IPS DF 6.9 (cell line): ENCODE measurements around the gene CAMK1D.

Experiments used
- DNase-seq: peaks from one replicate; pipeline ENCODE4 v3.0.0-alpha.2; 2013; ENCODE audit warnings: low read depth, low spot score
- H3K27ac ChIP-seq: one replicate; pipeline ENCODE4 v1.5.1; 2013; ENCODE audit warnings: low read length, control low read depth
- H3K27me3 ChIP-seq: 2 replicates; pipeline ENCODE4 v1.6.1; 2013; ENCODE audit warnings: mild to moderate bottlenecking, low read length; ENCODE audit not compliant: control insufficient read depth, insufficient read depth
- H3K36me3 ChIP-seq: 2 replicates; pipeline ENCODE4 v1.6.1; 2013; ENCODE audit warnings: low read length; ENCODE audit not compliant: control insufficient read depth, insufficient read depth
- H3K4me1 ChIP-seq: 2 replicates; pipeline ENCODE4 v1.6.1; 2013; ENCODE audit warnings: low read length; ENCODE audit not compliant: control insufficient read depth, insufficient read depth
- H3K4me3 ChIP-seq: 2 replicates; pipeline ENCODE4 v1.5.1; 2013; ENCODE audit warnings: mild to moderate bottlenecking, low read length
- H3K9me3 ChIP-seq: 2 replicates; pipeline ENCODE4 v1.6.1; 2013; ENCODE audit warnings: low read length, inconsistent platforms; ENCODE audit not compliant: control insufficient read depth, insufficient read depth
- WGBS: extraction: QIAGEN DNeasy Blood & Tissue Kit; methylation state at CpG from one replicate; pipeline ENCODE4 v1.1.7; 2013; ENCODE audit warnings: mixed read lengths, missing lambda C conversion rate; ENCODE audit not compliant: insufficient read length, insufficient coverage; 5-methylcytosine and 5-hydroxymethylcytosine counted together

The CAMK1D gene

GRCh38 chr10:12340371-12340770 lies 9.0 kb upstream of the CAMK1D start:
- DNase-seq: no peak
- WGBS: no CpG with 5 or more reads among the region's 7 CpGs
- H3K36me3 ChIP-seq: no peaks in the 10 kb centered on the region
- H3K27me3 ChIP-seq: no peaks in the 10 kb centered on the region
- no peaks in the 10 kb centered on the region for H3K4me1 ChIP-seq
- H3K9me3 ChIP-seq: no peaks in the 10 kb centered on the region
- H3K4me3 ChIP-seq: no peak overlapping the region
- no peak overlapping the region for H3K27ac ChIP-seq

- no peaks in the 10 kb centered on the region for H3K36me3 ChIP-seq
- DNase-seq: no peak
- H3K27me3 ChIP-seq: no peaks in the 10 kb centered on the region
- H3K27ac ChIP-seq: no peak overlapping the region
- no peaks in the 10 kb centered on the region for H3K9me3 ChIP-seq
- no CpG with 5 or more reads among the region's 6 CpGs for WGBS
- no peak overlapping the region for H3K4me3 ChIP-seq
- H3K4me1 ChIP-seq: no peaks in the 10 kb centered on the region
These were observed 8.4 kb upstream of the CAMK1D start for GRCh38 chr10:12340937-12341336.

- H3K27ac ChIP-seq: no peak overlapping the region
- no peaks in the 10 kb centered on the region for H3K9me3 ChIP-seq
- H3K27me3 ChIP-seq: no peaks in the 10 kb centered on the region
- H3K4me1 ChIP-seq: no peaks in the 10 kb centered on the region
- no peaks in the 10 kb centered on the region for H3K36me3 ChIP-seq
- no peak for DNase-seq
- WGBS: no CpG with 5 or more reads among the region's 6 CpGs
- H3K4me3 ChIP-seq: no peak overlapping the region
These were observed 7.8 kb upstream of the CAMK1D start for GRCh38 chr10:12341526-12341925.

GRCh38 chr10:12344375-12345110 lies 4.8 kb upstream of the CAMK1D start:
- DNase-seq: no peak
- no CpG with 5 or more reads among the region's 3 CpGs for WGBS
- no peaks in the 10 kb centered on the region for H3K36me3 ChIP-seq
- no peaks in the 10 kb centered on the region for H3K9me3 ChIP-seq
- H3K4me1 ChIP-seq: no peaks in the 10 kb centered on the region
- peaks cover 7% of the 10 kb centered on the region for H3K27me3 ChIP-seq
- H3K4me3 ChIP-seq: no peak overlapping the region
- H3K27ac ChIP-seq: no peak overlapping the region

GRCh38 chr10:12346707-12347106 lies 2.6 kb upstream of the CAMK1D start:
- DNase-seq: no peak
- H3K9me3 ChIP-seq: no peaks in the 10 kb centered on the region
- no CpG with 5 or more reads among the region's 10 CpGs for WGBS

GRCh38 chr10:12348294-12348869 lies 965 bp upstream of the CAMK1D start:
- Histone ChIP-seq H3K4me1 (no peaks in the 10 kb centered on the region; the same call in 1 of the 2 replicates), H3K27me3 (peaks cover 17% of the 10 kb centered on the region), H3K4me3 (peak overlapping the region; percentile 53; the same call in 1 of the 2 replicates), H3K36me3 (no peaks in the 10 kb centered on the region), H3K27ac (no peak overlapping the region), H3K9me3 (no peaks in the 10 kb centered on the region)
- WGBS: no CpG with 5 or more reads among the region's 24 CpGs
- DNase-seq: no peak

More at GRCh38 chr10:12346707-12347106, 2.6 kb upstream of the CAMK1D start:
- Histone ChIP-seq H3K4me1 (no peaks in the 10 kb centered on the region; the same call in 1 of the 2 replicates), H3K27me3 (peaks cover 17% of the 10 kb centered on the region), H3K36me3 (no peaks in the 10 kb centered on the region), H3K4me3 (no peak overlapping the region), H3K27ac (no peak overlapping the region)

- peaks cover 17% of the 10 kb centered on the region for H3K27me3 ChIP-seq
- H3K9me3 ChIP-seq: no peaks in the 10 kb centered on the region
- H3K36me3 ChIP-seq: no peaks in the 10 kb centered on the region
- H3K4me3 ChIP-seq: peak overlapping the region; percentile 53
- DNase-seq: no peak
- no CpG with 5 or more reads among the region's 73 CpGs for WGBS
- H3K27ac ChIP-seq: no peak overlapping the region
- no peaks in the 10 kb centered on the region; the same call in 1 of the 2 replicates for H3K4me1 ChIP-seq
These were observed 351 bp downstream of the CAMK1D start for GRCh38 chr10:12349629-12350166.

- H3K27me3 ChIP-seq: peaks cover 17% of the 10 kb centered on the region
- no peak overlapping the region for H3K27ac ChIP-seq
- H3K36me3 ChIP-seq: no peaks in the 10 kb centered on the region
- peak overlapping the region; percentile 53; the same call in 1 of the 2 replicates for H3K4me3 ChIP-seq
- DNase-seq: no peak
- no peaks in the 10 kb centered on the region for H3K9me3 ChIP-seq
- H3K4me1 ChIP-seq: no peaks in the 10 kb centered on the region; the same call in 1 of the 2 replicates
- no CpG with 5 or more reads among the region's 47 CpGs for WGBS
These were observed 973 bp downstream of the CAMK1D start for GRCh38 chr10:12350167-12350872.

- no peak for DNase-seq
- Histone ChIP-seq H3K9me3 (no peaks in the 10 kb centered on the region), H3K4me3 (peak overlapping the region; percentile 53; the same call in 1 of the 2 replicates), H3K27me3 (peaks cover 17% of the 10 kb centered on the region), H3K27ac (no peak overlapping the region), H3K36me3 (no peaks in the 10 kb centered on the region), H3K4me1 (no peaks in the 10 kb centered on the region; the same call in 1 of the 2 replicates)
- no CpG with 5 or more reads among the region's 9 CpGs for WGBS
These were observed 1.6 kb downstream of the CAMK1D start for GRCh38 chr10:12350925-12351324.

GRCh38 chr10:12351447-12351846 lies 2.1 kb downstream of the CAMK1D start:
- Histone ChIP-seq H3K27ac (no peak overlapping the region), H3K4me3 (no peak overlapping the region), H3K27me3 (peaks cover 17% of the 10 kb centered on the region), H3K4me1 (no peaks in the 10 kb centered on the region; the same call in 1 of the 2 replicates), H3K36me3 (no peaks in the 10 kb centered on the region), H3K9me3 (no peaks in the 10 kb centered on the region)
- DNase-seq: no peak
- WGBS: no CpG with 5 or more reads among the region's 8 CpGs
